Activated T-helper 1 cell treated with Interleukin-2 at 50 U/mL for 16 hours (primary cell): ENCODE data around the gene SOWAHA.
"Not testable (repeated sequence)": the region's sequence is repeated elsewhere in the genome, so short reads cannot be mapped to it uniquely, and the experiment has no call there.

Experiments
- DNase-seq: peaks from one replicate; pipeline ENCODE4 v3.0.0-alpha.2; 2020; ENCODE audit warnings: low read depth

Gene SOWAHA

DNA sequence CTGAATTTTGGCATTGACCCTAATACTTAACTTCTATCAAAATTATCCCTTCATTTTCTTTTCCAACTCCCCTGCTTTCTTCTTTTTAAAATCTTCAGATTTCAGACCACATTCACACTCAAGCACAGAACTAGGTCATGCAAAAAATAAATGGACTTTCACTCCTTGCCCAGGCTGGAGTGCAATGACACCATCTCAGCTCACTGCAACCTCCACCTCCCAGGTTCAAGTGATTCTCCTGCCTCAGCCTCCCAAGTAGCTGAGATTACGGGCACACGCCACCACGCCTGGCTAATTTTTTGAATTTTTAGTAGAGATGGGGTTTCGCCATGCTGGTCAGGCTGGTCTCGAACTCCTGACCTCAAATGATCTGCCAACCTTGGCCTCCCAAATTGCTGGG lies 41.9 kb downstream of the SOWAHA start:
- DNase-seq: not testable (repeated sequence)

DNA sequence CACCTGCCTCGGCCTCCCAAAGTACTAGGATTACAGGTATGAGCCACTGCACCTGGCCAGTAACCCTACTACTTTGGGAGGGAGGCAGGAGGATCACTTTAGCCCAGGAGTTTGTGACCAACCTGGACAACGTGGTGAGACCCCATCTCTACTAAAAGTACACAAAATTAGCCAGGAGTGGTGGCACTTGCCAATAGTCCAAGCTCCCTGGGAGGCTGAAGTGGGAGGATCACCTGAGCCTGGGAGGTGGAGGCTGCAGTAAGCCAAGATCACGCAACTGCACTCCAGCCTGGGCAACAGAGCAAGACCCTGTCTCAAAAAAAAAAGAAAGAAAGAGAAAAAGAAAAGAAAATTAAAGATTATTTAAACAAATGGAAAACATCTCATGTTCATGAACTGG lies 42.9 kb downstream of the SOWAHA start:
- DNase-seq: no peak

DNA sequence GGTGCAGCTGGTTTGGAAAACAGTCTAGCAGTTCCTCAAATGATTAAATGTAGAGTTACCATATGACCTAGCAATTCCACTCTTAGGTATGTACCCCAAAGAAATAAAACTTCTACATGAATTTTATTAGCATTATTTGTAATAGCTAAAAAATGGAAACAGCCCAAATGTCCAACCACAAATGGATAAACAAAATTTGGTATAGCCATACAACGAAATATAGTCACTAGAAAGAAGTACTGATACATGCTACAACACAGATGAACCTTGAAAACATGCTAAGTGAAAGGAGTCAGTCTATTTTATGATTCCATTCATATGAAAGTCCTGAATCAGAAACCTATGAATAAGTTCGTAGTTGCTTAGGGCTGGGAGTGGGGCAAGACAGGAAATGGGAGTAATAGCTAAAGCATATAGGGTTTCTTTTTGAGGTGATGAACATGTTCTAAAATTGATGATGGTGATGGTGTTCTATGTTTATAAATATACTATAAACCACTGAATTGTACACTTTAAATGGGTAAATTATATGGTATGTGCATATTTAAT lies 46.9 kb downstream of the SOWAHA start:
- DNase-seq: no peak

DNA sequence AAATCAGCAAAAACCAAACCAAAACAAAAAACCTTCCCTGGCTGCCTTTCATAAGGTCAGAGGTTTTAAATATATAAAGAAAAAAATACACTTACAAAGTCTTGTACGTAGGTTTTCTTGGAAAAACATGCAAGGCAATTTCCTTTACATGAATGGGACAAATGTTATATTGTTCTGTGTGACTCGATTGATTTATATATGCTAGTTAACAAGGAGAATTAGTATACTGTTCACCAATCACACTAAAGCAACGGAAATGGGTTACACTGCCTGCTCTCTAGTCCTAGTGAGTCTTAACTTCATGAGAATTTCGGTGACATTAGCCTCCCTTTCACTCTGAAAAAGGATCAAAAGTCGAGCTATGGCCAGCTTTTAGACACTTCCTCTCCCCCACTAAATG lies 47.6 kb downstream of the SOWAHA start:
- DNase-seq: no peak

DNA sequence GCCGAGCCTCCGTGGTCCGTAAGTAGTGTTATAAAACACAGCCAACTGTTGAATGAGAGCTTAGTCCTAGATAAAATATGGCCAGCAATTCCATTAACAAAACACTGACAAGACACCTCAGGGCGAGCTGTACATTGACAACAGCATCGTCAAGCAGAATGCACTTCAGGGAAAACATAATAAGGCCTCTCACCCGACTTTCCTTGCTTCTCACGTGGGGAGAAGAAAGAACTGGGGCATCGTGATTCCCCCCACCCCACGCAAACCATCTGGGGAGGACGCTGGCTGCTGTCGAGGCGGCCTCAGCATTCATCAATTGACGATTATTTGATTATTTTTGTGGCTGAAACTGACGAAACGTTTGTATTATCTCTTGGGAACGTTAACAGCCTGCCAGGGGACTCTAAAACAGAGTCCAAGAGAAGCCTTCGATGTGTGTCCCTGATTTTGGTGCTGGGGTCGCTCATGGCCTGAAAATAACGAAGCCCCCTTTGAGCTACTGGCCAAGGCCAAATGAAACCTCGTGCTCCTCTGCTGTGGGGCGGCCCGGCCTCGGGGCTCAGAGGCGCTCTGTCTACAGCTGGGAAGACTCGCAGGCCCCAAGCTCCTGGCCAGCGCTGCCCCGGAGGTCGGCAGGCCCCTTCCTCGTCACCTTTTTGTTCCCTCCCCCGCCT lies 52.7 kb downstream of the SOWAHA start:
- DNase-seq: no peak
